Measurements from ENCODE around the gene IFIH1. TPM values are rescaled to one million over a fixed set of nuclear protein-coding genes. Genes with fewer than 3 reads are reported as not detected.

Gene IFIH1
- total and polyA plus RNA-seq, 2 donors (not counting 3 experiments of a cell fraction or from before 2014, with no cell fraction given), result 1.3 to 6.9 TPM

DNA sequence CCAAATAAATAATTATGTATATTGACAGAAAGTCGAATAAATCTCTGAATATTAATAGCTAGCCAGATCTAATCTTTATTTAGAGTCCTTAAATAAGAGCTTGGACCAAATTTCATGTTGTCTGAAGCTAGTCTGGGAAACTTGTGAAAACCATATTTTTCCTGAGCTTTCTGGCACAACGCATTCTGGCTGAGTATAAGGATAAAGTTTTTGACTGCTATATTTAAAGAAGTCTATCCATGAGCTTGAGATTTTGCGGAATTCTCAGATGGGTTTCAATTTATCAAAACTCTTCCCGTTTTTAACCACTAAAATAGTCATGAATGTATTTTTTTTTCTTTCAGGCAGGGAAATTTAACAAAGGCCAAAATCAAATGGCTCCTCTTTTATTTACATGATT, 99.1 kb downstream of the IFIH1 start:
- Histone ChIP-seq H3K27me3 (ENCODE audit: control insufficient read depth in 2 of 2, insufficient read depth in 2 of 2, low read length in 2 of 2) (no peaks in the 10 kb centered on the region), H3K36me3 (ENCODE audit: control insufficient read depth in 2 of 2, extremely low read depth in 1 of 2, insufficient read depth in 2 of 2, low read length in 2 of 2) (no peaks in the 10 kb centered on the region), H3K4me2 (ENCODE audit: insufficient read depth, low read length) (no peak overlapping the region), H3K9me1 (replicated peaks; ENCODE audit: control insufficient read depth, extremely low read depth, insufficient read depth, low read length) (no peaks in the 10 kb centered on the region), H3K9ac (replicated peaks; ENCODE audit: extremely low read depth, insufficient read depth, low read length) (no peak overlapping the region), H3K4me1 (ENCODE audit: control insufficient read depth, extremely low read depth, insufficient read depth, low read length) (no peaks in the 10 kb centered on the region), H4K20me1 (replicated peaks; ENCODE audit: control insufficient read depth, extremely low read depth, insufficient read depth, low read length) (no peaks in the 10 kb centered on the region), H3K79me2 (ENCODE audit: control insufficient read depth, insufficient read depth, low read length) (no peaks in the 10 kb centered on the region), H3K9me3 (replicated peaks; ENCODE audit: control insufficient read depth, insufficient read depth, low read length) (no peaks in the 10 kb centered on the region), H2AFZ (ENCODE audit: low read depth, low read length) (no peak overlapping the region), H3K27ac (ENCODE audit: insufficient read depth, low read depth, low read length) (no peak overlapping the region), H3K4me3 (replicated peaks in 1 of 3; ENCODE audit: insufficient read depth in 1 of 3, low read depth in 1 of 3, low read length in 3 of 3) (no peak overlapping the region)
- no peak for DNase-seq (ENCODE audit: low read depth, low spot score)
- FAIRE-seq, result no peak
- intact Hi-C loops (cut with micrococcal nuclease), result no loop called here
- BruUV-seq (replicated peaks), result no TSS peak
- ChIA-PET POLR2A (interaction anchor here (0.8 kb wide), 1 partner anchor 79 kb away, joined by 3 read pairs; no protein-coding TSS in a partner anchor), CTCF (interaction anchor here (0.8 to 16.0 kb wide), 9 partner anchors 12 to 115 kb away, joined by 3 to 1052 read pairs (median 22); no protein-coding TSS in a partner anchor)
- dilution Hi-C loops (cut with MboI; ENCODE audit: extremely low pct_ligation_motif_present, low sequenced_read_pairs), result no loop called here
- TF ChIP-seq, protein P1, sequence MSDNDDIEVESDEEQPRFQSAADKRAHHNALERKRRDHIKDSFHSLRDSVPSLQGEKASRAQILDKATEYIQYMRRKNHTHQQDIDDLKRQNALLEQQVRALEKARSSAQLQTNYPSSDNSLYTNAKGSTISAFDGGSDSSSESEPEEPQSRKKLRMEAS (IDR thresholded peaks at IDR 0.05; ENCODE audit: insufficient read depth, insufficient read length), result no peak
- TF ChIP-seq MYC (IDR thresholded peaks at IDR 0.05; ENCODE audit: low read depth, low read length) (no peak), EZH2 (IDR thresholded peaks at IDR 0.05; ENCODE audit: borderline replicate concordance, low read depth, low read length, severe bottlenecking) (no peak), FOS (IDR thresholded peaks at IDR 0.05; ENCODE audit: borderline replicate concordance, insufficient read depth, low read length) (no peak), POLR2AphosphoS5 (IDR thresholded peaks at IDR 0.05; ENCODE audit: insufficient read depth, low read depth, low read length) (no peak), POLR2A (IDR thresholded peaks at IDR 0.05; ENCODE audit: low read depth, low read length) (no peak)

DNA sequence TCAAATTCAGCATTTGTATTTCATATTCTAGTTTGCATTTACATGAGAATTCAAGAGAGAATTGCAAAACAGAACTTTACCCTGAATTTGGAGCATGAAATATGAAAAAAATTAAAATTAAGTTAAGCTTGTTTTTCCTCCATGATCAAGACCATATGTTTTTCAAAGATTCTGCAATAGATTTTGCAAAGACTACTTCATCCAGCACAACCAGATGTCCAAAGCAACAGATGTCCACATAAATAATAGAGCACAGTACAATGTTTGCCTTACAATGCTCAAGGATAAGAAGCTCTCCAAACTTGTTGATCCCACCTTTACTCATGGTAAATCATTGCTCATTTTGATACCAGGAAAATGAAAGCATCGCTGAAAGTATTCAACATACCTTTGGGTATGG, 100.9 kb downstream of the IFIH1 start:
- H3K36me3 ChIP-seq (ENCODE audit: control insufficient read depth in 2 of 2, extremely low read depth in 1 of 2, insufficient read depth in 2 of 2, low read length in 2 of 2), result no peaks in the 10 kb centered on the region
- H3K27ac ChIP-seq (ENCODE audit: insufficient read depth, low read depth, low read length), result no peak overlapping the region
- dilution Hi-C loops (cut with MboI; ENCODE audit: extremely low pct_ligation_motif_present, low sequenced_read_pairs) (no loop called here), intact Hi-C loops (cut with micrococcal nuclease) (no loop called here)
- no peaks in the 10 kb centered on the region for H3K27me3 ChIP-seq (ENCODE audit: control insufficient read depth in 2 of 2, insufficient read depth in 2 of 2, low read length in 2 of 2)
- no peaks in the 10 kb centered on the region for H3K9me3 ChIP-seq (replicated peaks; ENCODE audit: control insufficient read depth, insufficient read depth, low read length)
- no peak overlapping the region for H3K9ac ChIP-seq (replicated peaks; ENCODE audit: extremely low read depth, insufficient read depth, low read length)
- no peak for DNase-seq (ENCODE audit: low read depth, low spot score)
- no peaks in the 10 kb centered on the region for H3K4me1 ChIP-seq (ENCODE audit: control insufficient read depth, extremely low read depth, insufficient read depth, low read length)
- BruUV-seq (replicated peaks), result no TSS peak
- no peaks in the 10 kb centered on the region for H4K20me1 ChIP-seq (replicated peaks; ENCODE audit: control insufficient read depth, extremely low read depth, insufficient read depth, low read length)
- no peaks in the 10 kb centered on the region for H3K79me2 ChIP-seq (ENCODE audit: control insufficient read depth, insufficient read depth, low read length)
- no peak overlapping the region for H2AFZ ChIP-seq (ENCODE audit: low read depth, low read length)
- no peak overlapping the region for H3K4me3 ChIP-seq (replicated peaks in 1 of 3; ENCODE audit: insufficient read depth in 1 of 3, low read depth in 1 of 3, low read length in 3 of 3)
- POLR2A ChIA-PET, result no interaction called here
- FAIRE-seq, result no peak
- no peak overlapping the region for H3K4me2 ChIP-seq (ENCODE audit: insufficient read depth, low read length)
- no peaks in the 10 kb centered on the region for H3K9me1 ChIP-seq (replicated peaks; ENCODE audit: control insufficient read depth, extremely low read depth, insufficient read depth, low read length)
- TF ChIP-seq EZH2 (IDR thresholded peaks at IDR 0.05; ENCODE audit: borderline replicate concordance, low read depth, low read length, severe bottlenecking) (no peak), JUN (IDR thresholded peaks at IDR 0.05; ENCODE audit: borderline replicate concordance, insufficient read depth, insufficient read length, low read depth) (no peak), FOS (IDR thresholded peaks at IDR 0.05; ENCODE audit: borderline replicate concordance, insufficient read depth, low read length) (no peak), POLR2A (IDR thresholded peaks at IDR 0.05; ENCODE audit: low read depth, low read length) (no peak), GATA2 (IDR thresholded peaks at IDR 0.05; ENCODE audit: insufficient read depth, insufficient read length, low read depth, low read length) (no peak), MYC (IDR thresholded peaks at IDR 0.05; ENCODE audit: low read depth, low read length) (no peak), POLR2AphosphoS5 (IDR thresholded peaks at IDR 0.05; ENCODE audit: insufficient read depth, low read depth, low read length) (no peak)
- TF ChIP-seq, protein P1 (IDR thresholded peaks at IDR 0.05; ENCODE audit: insufficient read depth, insufficient read length), result no peak
- TF ChIP-seq, protein P2, sequence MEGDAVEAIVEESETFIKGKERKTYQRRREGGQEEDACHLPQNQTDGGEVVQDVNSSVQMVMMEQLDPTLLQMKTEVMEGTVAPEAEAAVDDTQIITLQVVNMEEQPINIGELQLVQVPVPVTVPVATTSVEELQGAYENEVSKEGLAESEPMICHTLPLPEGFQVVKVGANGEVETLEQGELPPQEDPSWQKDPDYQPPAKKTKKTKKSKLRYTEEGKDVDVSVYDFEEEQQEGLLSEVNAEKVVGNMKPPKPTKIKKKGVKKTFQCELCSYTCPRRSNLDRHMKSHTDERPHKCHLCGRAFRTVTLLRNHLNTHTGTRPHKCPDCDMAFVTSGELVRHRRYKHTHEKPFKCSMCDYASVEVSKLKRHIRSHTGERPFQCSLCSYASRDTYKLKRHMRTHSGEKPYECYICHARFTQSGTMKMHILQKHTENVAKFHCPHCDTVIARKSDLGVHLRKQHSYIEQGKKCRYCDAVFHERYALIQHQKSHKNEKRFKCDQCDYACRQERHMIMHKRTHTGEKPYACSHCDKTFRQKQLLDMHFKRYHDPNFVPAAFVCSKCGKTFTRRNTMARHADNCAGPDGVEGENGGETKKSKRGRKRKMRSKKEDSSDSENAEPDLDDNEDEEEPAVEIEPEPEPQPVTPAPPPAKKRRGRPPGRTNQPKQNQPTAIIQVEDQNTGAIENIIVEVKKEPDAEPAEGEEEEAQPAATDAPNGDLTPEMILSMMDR (IDR thresholded peaks at IDR 0.05; ENCODE audit: extremely low read depth in 1 of 2, insufficient read depth in 1 of 2, low read depth in 1 of 2, low read length in 2 of 2), result no peak
- CTCF ChIA-PET, result interaction anchor here (1.3 to 16.0 kb wide), 2 partner anchors 64 to 76 kb away, joined by 4 to 1052 read pairs; no protein-coding TSS in a partner anchor

All from endothelial cell of umbilical vein (primary cell).